ENCODE data around the gene PCYOX1L. TPM values are rescaled to one million over a fixed set of nuclear protein-coding genes. Genes with fewer than 3 reads are reported as not detected.

The PCYOX1L gene
- total and polyA plus RNA-seq, 9 of the 15 experiments (the other 6 are each of a cell fraction or from before 2014, with no cell fraction given), result 2.3 to 17.9 (median 6.0) TPM

GRCh38 chr5:149366169-149366729 is 8.4 kb downstream of the PCYOX1L start (continued):
- TF ChIP-seq HES1 (IDR thresholded peaks at IDR 0.05; ENCODE audit: low read depth) (no peak), EGR1 (conservative IDR thresholded peaks at IDR 0.05) (no peak), HDGF (IDR thresholded peaks at IDR 0.05) (no peak), SAFB (IDR thresholded peaks at IDR 0.05; ENCODE audit: borderline replicate concordance, low read depth, low read length) (no peak), RFX7 (CRISPR knock-in tag; IDR thresholded peaks at IDR 0.05) (no peak), KLF13 (tag; IDR thresholded peaks at IDR 0.05; ENCODE audit: borderline replicate concordance, low read depth) (no peak), ZNF445 (CRISPR knock-in tag; IDR thresholded peaks at IDR 0.05; ENCODE audit: low read depth) (no peak), SRF (CRISPR knock-in tag; IDR thresholded peaks at IDR 0.05) (no peak), PTBP1 (IDR thresholded peaks at IDR 0.05; ENCODE audit: low read depth, low read length) (no peak), KDM5B (IDR thresholded peaks at IDR 0.05; ENCODE audit: insufficient replicate concordance, low read depth, low read length) (no peak), CEBPB (tag; IDR thresholded peaks at IDR 0.05) (peak; percentile 59), KDM1A (IDR thresholded peaks at IDR 0.05) (peak in 1 of 2 experiments; percentile 59; a peak in 1 of 4 replicates), BCOR (IDR thresholded peaks at IDR 0.05) (peak; percentile 43; the same call in 1 of the 2 replicates), MECOM (CRISPR knock-in tag; IDR thresholded peaks at IDR 0.05) (no peak), ZBTB7A (IDR thresholded peaks at IDR 0.05; ENCODE audit: borderline replicate concordance, control insufficient read depth, low read depth, low read length) (no peak), ARID4B (CRISPR knock-in tag; IDR thresholded peaks at IDR 0.05) (no peak), RCOR1 (IDR thresholded peaks at IDR 0.05; ENCODE audit: borderline replicate concordance in 1 of 2, low read depth in 2 of 2, low read length in 2 of 2) (0 out of 4 replicates have a peak, but pooled peaks of 1 of the 2 experiments have one; percentile 39), HNRNPK (IDR thresholded peaks at IDR 0.05; ENCODE audit: low read depth, low read length, poor library complexity, severe bottlenecking) (no peak)
- TF ChIP-seq, protein P1, sequence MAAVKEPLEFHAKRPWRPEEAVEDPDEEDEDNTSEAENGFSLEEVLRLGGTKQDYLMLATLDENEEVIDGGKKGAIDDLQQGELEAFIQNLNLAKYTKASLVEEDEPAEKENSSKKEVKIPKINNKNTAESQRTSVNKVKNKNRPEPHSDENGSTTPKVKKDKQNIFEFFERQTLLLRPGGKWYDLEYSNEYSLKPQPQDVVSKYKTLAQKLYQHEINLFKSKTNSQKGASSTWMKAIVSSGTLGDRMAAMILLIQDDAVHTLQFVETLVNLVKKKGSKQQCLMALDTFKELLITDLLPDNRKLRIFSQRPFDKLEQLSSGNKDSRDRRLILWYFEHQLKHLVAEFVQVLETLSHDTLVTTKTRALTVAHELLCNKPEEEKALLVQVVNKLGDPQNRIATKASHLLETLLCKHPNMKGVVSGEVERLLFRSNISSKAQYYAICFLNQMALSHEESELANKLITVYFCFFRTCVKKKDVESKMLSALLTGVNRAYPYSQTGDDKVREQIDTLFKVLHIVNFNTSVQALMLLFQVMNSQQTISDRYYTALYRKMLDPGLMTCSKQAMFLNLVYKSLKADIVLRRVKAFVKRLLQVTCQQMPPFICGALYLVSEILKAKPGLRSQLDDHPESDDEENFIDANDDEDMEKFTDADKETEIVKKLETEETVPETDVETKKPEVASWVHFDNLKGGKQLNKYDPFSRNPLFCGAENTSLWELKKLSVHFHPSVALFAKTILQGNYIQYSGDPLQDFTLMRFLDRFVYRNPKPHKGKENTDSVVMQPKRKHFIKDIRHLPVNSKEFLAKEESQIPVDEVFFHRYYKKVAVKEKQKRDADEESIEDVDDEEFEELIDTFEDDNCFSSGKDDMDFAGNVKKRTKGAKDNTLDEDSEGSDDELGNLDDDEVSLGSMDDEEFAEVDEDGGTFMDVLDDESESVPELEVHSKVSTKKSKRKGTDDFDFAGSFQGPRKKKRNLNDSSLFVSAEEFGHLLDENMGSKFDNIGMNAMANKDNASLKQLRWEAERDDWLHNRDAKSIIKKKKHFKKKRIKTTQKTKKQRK (IDR thresholded peaks at IDR 0.05; ENCODE audit: borderline replicate concordance, low read depth, low read length), result no peak

Measured in K562 (cell line).